Peyer's patch (tissue), 4 donors: ENCODE data around the gene AOX1.

Experiments
- POLR2A ChIP-seq, 2 donors: fragments of 450-650 bp; IDR thresholded peaks; one replicate each; pipeline ENCODE4 v1.5.1; 2017; ENCODE audit warnings: antibody characterized with exemption in 2 of 2, mild to moderate bottlenecking in 2 of 2, moderate library complexity in 2 of 2
- TF ChIP-seq, protein P1 (sequence below), 6 experiments: fragments of 450-650 bp in 4 of 6; fragments of 200-600 bp in 2 of 6; sonication (generic) in 1 of 6; IDR thresholded peaks; one replicate each; pipeline ENCODE4 v1.5.1; 2017 to 2019; ENCODE audit warnings: antibody characterized with exemption in 6 of 6, mild to moderate bottlenecking in 3 of 6, moderate library complexity in 1 of 6

DNA sequence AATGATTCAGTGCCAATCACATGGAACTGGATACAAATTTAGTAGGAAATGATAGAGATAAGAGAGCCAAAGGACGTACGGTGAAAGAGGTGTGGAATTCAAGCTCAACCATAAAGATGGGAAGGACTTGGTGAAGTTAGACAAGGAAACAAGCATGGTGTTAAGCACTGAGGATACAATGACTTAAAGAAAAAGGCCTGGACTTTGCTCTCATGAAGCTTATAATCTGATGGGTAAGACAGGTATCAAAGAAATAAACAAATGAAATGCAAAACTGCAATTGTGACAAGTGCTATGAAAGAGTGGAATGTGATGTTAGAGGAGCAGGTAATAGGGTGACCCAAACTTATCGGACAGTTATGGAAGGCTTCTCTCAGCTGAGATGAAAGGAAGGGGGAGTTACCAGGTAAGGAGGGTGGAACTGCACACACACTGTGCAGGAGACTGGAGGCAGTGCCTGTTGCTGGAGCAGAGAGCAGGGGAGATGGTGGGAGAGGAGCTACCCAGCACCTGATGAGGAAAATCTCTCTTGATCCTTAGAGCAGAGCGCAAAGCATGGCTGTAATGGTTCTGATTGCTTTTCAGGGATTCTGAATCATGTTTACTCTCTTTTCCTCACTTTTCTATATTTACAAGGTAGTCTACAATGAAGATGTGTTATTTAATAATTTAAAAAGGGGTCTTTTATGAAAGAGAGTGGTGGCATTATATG, 118.3 kb downstream of the AOX1 start:
- TF ChIP-seq, protein P1, sequence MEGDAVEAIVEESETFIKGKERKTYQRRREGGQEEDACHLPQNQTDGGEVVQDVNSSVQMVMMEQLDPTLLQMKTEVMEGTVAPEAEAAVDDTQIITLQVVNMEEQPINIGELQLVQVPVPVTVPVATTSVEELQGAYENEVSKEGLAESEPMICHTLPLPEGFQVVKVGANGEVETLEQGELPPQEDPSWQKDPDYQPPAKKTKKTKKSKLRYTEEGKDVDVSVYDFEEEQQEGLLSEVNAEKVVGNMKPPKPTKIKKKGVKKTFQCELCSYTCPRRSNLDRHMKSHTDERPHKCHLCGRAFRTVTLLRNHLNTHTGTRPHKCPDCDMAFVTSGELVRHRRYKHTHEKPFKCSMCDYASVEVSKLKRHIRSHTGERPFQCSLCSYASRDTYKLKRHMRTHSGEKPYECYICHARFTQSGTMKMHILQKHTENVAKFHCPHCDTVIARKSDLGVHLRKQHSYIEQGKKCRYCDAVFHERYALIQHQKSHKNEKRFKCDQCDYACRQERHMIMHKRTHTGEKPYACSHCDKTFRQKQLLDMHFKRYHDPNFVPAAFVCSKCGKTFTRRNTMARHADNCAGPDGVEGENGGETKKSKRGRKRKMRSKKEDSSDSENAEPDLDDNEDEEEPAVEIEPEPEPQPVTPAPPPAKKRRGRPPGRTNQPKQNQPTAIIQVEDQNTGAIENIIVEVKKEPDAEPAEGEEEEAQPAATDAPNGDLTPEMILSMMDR (IDR thresholded peaks at IDR 0.05): no peak
- TF ChIP-seq POLR2A (IDR thresholded peaks at IDR 0.05): no peak
